Measurements from ENCODE around the gene ADRA2B. TPM values are rescaled to one million over a fixed set of nuclear protein-coding genes. Genes with fewer than 3 reads are reported as not detected.

Gene ADRA2B
- total and polyA plus RNA-seq, 2 donors (not counting 3 experiments of a cell fraction or from before 2014, with no cell fraction given): not detected

DNA sequence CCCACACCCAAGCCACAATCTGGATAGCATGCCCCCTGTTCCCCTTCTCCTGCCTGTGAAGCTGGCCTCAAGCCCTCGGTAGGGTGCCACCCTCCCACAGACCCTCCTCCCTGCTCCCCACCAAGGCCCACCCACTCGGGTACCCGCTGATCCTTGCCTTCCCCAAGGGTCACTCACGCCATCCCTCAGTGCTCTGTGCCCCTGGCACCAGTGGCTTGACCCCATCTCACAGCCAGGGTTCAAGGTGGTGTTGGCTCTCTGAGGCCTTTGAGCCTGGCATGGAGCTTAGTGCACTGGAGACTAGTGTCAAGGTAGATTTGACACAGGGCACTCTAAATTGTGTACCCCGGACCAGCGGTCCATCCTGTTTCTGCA lies 11.9 kb downstream of the ADRA2B start:
- FAIRE-seq: no peak
- ChIA-PET CTCF (interaction anchor here (3.4 kb wide), 1 partner anchor 13 kb away, joined by 13 read pairs; no protein-coding TSS in a partner anchor), POLR2A (interaction anchor here (0.6 kb wide), 1 partner anchor 74 kb away, joined by 4 read pairs; no protein-coding TSS in a partner anchor)
- Histone ChIP-seq H3K36me3 (ENCODE audit: control insufficient read depth in 2 of 2, extremely low read depth in 1 of 2, insufficient read depth in 2 of 2, low read length in 2 of 2) (no peaks in the 10 kb centered on the region), H2AFZ (ENCODE audit: low read depth, low read length) (no peak overlapping the region), H3K27ac (ENCODE audit: insufficient read depth, low read depth, low read length) (no peak overlapping the region), H3K4me3 (replicated peaks in 1 of 3; ENCODE audit: insufficient read depth in 1 of 3, low read depth in 1 of 3, low read length in 3 of 3) (no peak overlapping the region), H3K27me3 (ENCODE audit: control insufficient read depth in 2 of 2, insufficient read depth in 2 of 2, low read length in 2 of 2) (peaks cover 0 to 3% of the 10 kb centered on the region in 2 experiments), H4K20me1 (replicated peaks; ENCODE audit: control insufficient read depth, extremely low read depth, insufficient read depth, low read length) (no peaks in the 10 kb centered on the region), H3K9me3 (replicated peaks; ENCODE audit: control insufficient read depth, insufficient read depth, low read length) (no peaks in the 10 kb centered on the region), H3K4me1 (ENCODE audit: control insufficient read depth, extremely low read depth, insufficient read depth, low read length) (no peaks in the 10 kb centered on the region), H3K4me2 (ENCODE audit: insufficient read depth, low read length) (no peak overlapping the region), H3K79me2 (ENCODE audit: control insufficient read depth, insufficient read depth, low read length) (no peaks in the 10 kb centered on the region), H3K9me1 (replicated peaks; ENCODE audit: control insufficient read depth, extremely low read depth, insufficient read depth, low read length) (no peaks in the 10 kb centered on the region), H3K9ac (replicated peaks; ENCODE audit: extremely low read depth, insufficient read depth, low read length) (no peak overlapping the region)
- BruUV-seq (replicated peaks): no TSS peak
- intact Hi-C loops (cut with micrococcal nuclease): no loop called here
- dilution Hi-C loops (cut with MboI; ENCODE audit: extremely low pct_ligation_motif_present, low sequenced_read_pairs): no loop called here
- TF ChIP-seq POLR2AphosphoS5 (IDR thresholded peaks at IDR 0.05; ENCODE audit: insufficient read depth, low read depth, low read length) (no peak), GATA2 (IDR thresholded peaks at IDR 0.05; ENCODE audit: insufficient read depth, insufficient read length, low read depth, low read length) (no peak), POLR2A (IDR thresholded peaks at IDR 0.05; ENCODE audit: low read depth, low read length) (no peak), JUN (IDR thresholded peaks at IDR 0.05; ENCODE audit: borderline replicate concordance, insufficient read depth, insufficient read length, low read depth) (no peak), MAX (IDR thresholded peaks at IDR 0.05; ENCODE audit: insufficient read depth, insufficient read length) (no peak), MYC (IDR thresholded peaks at IDR 0.05; ENCODE audit: low read depth, low read length) (no peak), FOS (IDR thresholded peaks at IDR 0.05; ENCODE audit: borderline replicate concordance, insufficient read depth, low read length) (no peak), EZH2 (IDR thresholded peaks at IDR 0.05; ENCODE audit: borderline replicate concordance, low read depth, low read length, severe bottlenecking) (no peak)
- TF ChIP-seq, protein P1, sequence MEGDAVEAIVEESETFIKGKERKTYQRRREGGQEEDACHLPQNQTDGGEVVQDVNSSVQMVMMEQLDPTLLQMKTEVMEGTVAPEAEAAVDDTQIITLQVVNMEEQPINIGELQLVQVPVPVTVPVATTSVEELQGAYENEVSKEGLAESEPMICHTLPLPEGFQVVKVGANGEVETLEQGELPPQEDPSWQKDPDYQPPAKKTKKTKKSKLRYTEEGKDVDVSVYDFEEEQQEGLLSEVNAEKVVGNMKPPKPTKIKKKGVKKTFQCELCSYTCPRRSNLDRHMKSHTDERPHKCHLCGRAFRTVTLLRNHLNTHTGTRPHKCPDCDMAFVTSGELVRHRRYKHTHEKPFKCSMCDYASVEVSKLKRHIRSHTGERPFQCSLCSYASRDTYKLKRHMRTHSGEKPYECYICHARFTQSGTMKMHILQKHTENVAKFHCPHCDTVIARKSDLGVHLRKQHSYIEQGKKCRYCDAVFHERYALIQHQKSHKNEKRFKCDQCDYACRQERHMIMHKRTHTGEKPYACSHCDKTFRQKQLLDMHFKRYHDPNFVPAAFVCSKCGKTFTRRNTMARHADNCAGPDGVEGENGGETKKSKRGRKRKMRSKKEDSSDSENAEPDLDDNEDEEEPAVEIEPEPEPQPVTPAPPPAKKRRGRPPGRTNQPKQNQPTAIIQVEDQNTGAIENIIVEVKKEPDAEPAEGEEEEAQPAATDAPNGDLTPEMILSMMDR (IDR thresholded peaks at IDR 0.05; ENCODE audit: extremely low read depth in 1 of 2, insufficient read depth in 1 of 2, low read depth in 1 of 2, low read length in 2 of 2): no peak
- DNase-seq (ENCODE audit: low read depth, low spot score): no peak

Measured in endothelial cell of umbilical vein (primary cell).